ENCODE data around the gene MAPK8.

Gene MAPK8

GRCh38 chr10:48423884-48424283 is 117.4 kb downstream of the MAPK8 start:
- DNase-seq, result no peak

- no peak for DNase-seq
Measured at GRCh38 chr10:48428896-48429295, 122.4 kb downstream of the MAPK8 start.

DNA sequence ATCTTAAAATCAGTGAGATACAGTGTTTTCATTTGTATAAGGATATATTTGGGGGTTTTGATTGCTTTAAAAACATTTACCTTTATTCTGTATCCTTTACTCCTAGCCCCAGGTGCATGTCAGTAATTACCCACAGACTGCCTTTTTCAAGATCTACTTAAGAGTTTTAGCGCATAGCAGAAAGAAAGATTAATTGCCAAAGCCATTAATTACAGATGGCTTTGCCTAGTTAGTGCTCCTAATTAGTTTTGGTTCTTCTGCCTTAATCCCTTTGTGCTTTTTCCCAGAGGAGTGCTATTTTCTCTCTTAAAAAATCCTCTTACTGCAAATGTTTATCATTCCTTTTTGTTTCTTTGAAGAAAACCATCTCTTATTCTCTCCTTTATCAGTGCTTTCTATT is 122.8 kb downstream of the MAPK8 start:
- no peak for DNase-seq

GRCh38 chr10:48430402-48430993 is 124.0 kb downstream of the MAPK8 start:
- no peak for DNase-seq

DNA sequence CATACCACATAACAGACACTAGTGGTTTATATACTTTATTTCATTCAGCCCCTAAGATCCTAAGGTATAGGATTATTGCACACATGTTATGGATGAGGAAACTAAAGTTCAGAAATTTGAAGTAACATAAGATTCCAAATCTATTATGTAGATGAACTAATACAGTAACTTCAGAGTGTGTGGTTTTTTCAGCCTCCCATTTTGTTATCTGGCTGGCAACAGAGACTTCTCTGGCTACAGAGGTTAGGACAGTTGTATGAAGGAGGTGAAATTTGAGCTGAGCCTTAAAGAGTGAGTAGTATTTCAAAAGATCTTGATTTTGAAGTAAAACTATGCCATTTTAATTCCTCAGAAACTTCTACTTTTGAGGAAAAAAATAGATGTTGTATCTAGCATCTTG is 125.4 kb downstream of the MAPK8 start:
- no peak for DNase-seq

GRCh38 chr10:48437546-48437945 is 131.1 kb downstream of the MAPK8 start:
- no peak for DNase-seq

- DNase-seq, result no peak
Measured at GRCh38 chr10:48439031-48439430, 132.6 kb downstream of the MAPK8 start.

DNA sequence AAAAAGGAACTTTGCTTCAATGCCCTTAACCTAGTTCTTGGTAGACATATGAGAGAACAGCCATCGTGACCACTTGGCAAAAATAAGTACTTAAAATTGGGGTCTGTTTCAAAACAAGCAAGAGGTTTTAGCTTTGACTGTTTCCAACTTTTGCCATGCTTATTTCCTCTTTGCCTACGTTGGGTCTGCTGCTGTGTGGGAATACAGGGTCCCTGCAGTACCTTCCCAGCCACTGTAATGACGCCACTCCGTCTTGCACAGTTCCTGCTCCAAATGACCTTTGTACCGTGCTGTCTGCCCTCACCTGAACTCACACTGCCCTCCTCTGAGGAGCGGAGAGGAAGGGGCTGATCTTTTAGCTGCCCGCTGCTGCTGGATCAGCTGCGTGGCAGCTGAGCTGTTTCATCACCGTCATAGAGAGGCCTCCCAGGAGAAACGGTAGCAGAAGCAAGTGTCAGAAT is 133.1 kb downstream of the MAPK8 start:
- no peak for DNase-seq

DNA sequence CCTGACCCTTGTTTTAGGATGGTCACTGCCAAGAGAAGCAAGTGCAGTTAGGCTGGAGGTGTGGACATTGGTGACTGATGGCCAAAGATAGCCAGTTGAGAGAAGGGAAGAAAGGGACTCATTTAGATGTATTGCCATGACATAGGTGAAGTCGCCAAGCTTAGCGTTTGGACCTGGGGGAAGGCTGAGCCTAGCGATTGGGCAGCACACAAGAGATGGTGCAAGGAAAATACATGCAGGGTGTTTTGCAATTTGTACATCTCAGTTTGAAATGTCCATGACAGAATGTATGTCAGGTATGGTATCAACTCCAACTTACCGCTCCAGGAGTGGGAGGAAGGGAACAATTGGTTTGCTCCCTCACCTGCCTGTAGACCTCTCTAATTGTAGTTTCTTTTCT is 134.3 kb downstream of the MAPK8 start:
- DNase-seq, result no peak

DNA sequence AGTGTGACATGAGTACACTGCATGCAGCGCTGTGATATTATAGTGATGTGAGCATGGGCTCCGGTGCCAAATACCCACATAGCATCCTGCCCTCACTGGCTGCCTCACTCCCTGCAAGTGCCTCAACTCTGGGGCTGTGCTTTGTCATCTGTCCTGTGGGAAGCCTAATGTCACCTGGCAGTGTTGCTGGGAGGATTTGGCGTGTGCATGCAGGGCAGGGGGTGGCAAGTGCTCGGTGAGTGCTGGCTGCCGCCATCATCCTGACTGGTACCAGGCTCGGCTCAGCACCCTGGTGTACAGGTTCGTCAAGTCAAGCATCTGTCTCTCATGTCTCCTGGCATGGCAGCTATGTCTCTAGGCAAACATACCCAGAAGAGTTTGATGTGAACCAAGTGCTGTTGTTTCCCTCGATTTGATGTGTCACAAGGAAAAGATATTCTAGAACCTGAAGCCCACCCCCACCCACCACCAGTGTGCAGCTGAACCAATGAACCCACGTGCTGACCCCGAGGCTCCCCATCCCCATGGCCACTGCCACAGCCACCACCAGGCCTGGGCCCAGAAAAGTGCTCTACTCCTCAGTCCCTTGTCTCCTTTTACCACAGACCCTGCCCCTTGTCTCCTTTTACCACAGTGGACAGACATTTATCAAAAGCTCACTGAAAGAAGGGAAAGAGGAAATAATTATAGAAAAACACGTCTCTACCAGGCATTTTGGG is 135.8 kb downstream of the MAPK8 start:
- no peak for DNase-seq

GRCh38 chr10:48442809-48443177 is 136.3 kb downstream of the MAPK8 start:
- DNase-seq, result no peak

GRCh38 chr10:48444266-48444665 is 137.8 kb downstream of the MAPK8 start:
- DNase-seq, result no peak

GRCh38 chr10:48444861-48445841 is 138.7 kb downstream of the MAPK8 start:
- no peak for DNase-seq

DNA sequence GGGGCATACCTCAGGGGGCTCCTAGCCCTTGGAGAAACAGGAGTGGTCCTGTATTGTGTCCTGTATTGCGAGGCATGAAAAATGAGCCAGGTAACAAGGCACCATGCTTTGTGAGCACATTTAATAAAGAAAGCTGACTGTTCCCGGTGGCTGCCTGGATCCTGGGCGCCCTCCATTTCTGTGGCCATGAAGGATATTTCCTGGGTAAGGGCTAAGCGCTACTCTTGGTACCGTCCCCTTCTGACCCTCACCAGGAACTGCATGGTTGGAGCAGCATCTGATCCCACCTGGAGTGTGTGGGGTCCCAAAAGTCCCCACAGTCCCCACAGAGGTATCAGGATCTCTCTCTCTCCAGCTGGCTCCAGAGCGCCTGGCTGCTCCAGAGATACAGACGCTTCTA is 139.5 kb downstream of the MAPK8 start:
- no peak for DNase-seq

DNA sequence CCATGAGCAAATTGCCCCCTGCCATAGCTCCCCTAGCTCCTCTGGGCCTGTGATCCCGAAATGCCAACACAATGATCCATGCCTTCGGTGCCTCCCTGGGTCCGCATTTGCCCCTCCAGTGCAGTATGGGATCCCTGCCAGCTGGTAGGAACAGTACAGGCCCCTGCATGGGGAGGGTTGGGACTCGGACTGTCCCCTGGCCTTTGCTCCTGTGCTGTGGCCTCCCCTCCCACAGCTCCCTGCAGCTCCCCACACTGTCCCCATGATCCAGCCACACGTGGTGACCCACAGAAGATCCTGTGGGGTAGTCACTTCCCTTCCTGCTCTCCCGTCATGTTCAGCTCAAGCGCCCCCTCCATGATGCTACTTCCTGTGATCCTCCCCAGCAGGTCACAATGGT is 140.3 kb downstream of the MAPK8 start:
- no peak for DNase-seq

- no peak for DNase-seq
Measured at GRCh38 chr10:48447356-48448215, 141.1 kb downstream of the MAPK8 start.

GRCh38 chr10:48448796-48449195 is 142.3 kb downstream of the MAPK8 start:
- DNase-seq, result no peak

DNA sequence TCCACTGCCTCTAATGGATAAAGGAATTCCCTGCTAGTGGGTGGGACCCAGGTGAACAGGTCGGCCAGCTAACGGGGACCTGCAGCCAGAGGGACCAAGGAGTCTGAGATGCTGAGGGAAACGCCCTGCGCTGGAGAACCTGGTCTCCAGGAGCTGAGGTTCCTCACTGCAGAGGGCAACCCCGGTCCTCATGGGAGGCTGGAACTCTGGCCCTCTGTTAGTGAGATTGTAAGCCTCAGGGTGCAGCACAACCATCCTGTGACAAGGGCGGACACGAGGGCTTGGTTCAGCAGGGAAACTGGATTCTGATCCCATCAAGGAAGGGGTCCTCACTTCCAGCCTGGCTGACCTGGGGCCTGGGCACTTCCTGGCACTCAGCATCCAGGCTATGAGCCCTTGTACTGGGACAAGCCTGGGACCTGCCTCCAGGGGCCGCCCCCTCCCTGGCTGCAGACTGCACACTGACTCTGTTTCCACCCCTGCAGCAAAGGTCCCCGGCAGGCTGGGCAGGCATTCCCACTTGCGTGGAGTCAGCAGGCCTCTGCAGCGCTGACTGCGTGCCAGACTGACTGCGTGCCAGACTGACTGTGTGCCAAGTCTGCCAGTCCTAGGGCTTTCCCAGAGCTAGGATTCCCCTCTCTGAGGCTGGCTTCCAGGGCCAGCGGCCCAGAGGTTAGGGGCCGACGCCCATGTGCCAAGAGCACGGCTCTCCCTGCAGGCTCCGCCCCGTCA is 143.2 kb downstream of the MAPK8 start:
- no peak for DNase-seq

DNA sequence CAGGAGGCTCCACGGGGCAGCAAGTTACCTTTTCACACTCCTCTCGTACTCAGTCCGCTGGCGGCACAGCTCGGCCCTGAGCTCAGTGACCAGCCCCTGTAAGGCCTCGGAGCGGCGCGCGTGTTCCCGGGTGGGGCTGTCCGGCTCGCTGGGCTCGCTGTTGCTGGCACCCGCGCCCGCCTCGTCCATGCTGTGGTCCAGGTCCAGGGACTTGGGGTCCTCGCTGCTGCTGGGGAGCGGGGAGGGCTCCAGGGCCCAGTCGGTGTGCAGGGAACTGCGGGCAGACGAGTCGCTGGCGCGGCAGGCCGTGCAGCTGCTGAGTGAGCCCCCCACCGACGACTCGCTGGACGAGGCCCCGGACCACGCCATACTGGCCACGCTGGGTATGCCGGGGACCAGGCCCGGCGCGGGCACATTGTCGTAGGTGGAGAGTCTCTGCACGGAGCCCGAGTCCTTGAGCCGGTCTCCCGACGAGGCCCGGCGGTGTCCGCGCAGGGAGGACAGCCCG is 143.8 kb downstream of the MAPK8 start:
- DNase-seq, result no peak

- DNase-seq, result no peak
Measured at GRCh38 chr10:48450741-48451466, 144.4 kb downstream of the MAPK8 start.
